OCI-LY7 (cell line): ENCODE data around the gene DIP2A. TPM values are rescaled to one million over a fixed set of nuclear protein-coding genes. Genes with fewer than 3 reads are reported as not detected.

Experiments used
- BruUV-seq: library from RNA; stranded (reverse); fragments of 400-500 nt; replicated peaks from 2 replicates; lab custom pipeline; 2021; lab: Mats Ljungman, UMichigan
- CTCF ChIA-PET: fragments of 300-600 bp; sonication (Branson Sonifier 250); formaldehyde crosslinking; loops from one replicate; lab custom pipeline; 2022; ENCODE audit warnings: antibody characterized with exemption; ENCODE audit not compliant: unreplicated experiment; lab: Charles Lee
- POLR2A ChIA-PET: fragments of 300-600 bp; sonication (Branson Sonifier 250); formaldehyde crosslinking; loops from one replicate; lab custom pipeline; 2022; ENCODE audit warnings: antibody characterized with exemption; lab: Charles Lee
- DNase-seq: peaks from one replicate; pipeline ENCODE4 v3.0.0-alpha.2; 2015; ENCODE audit warnings: low spot score
- H2AFZ ChIP-seq: fragments of 200-600 bp; sonication (generic), shearing (Covaris generic); 2 replicates; pipeline ENCODE4 v1.6.1; 2014; ENCODE audit warnings: mild to moderate bottlenecking, antibody characterized with exemption, low read length, moderate library complexity
- H3K27ac ChIP-seq: fragments of 200-600 bp; sonication (generic); 2 replicates; pipeline ENCODE4 v1.5.1; 2014; ENCODE audit warnings: mixed run types, low read depth, mild to moderate bottlenecking, moderate library complexity, low read length, inconsistent platforms; ENCODE audit not compliant: poor library complexity, severe bottlenecking
- H3K36me3 ChIP-seq: fragments of 200-600 bp; sonication (generic); 2 replicates; pipeline ENCODE4 v1.6.1; 2014; ENCODE audit warnings: mild to moderate bottlenecking, antibody characterized with exemption, low read length, moderate library complexity, mixed read lengths; ENCODE audit not compliant: insufficient read depth
- H3K4me1 ChIP-seq: fragments of 200-600 bp; sonication (generic); 2 replicates; pipeline ENCODE4 v1.5.1; 2014; ENCODE audit warnings: mild to moderate bottlenecking, low read length; ENCODE audit not compliant: insufficient read depth, poor library complexity, severe bottlenecking
- H3K4me2 ChIP-seq: fragments of 200-600 bp; sonication (generic); 2 replicates; pipeline ENCODE4 v1.6.1; 2014; ENCODE audit warnings: mild to moderate bottlenecking, low read length
- H3K4me3 ChIP-seq: fragments of 200-600 bp; sonication (generic); 2 replicates; pipeline ENCODE4 v1.5.1; 2014; ENCODE audit warnings: mild to moderate bottlenecking, low read depth, low read length; ENCODE audit not compliant: poor library complexity, severe bottlenecking
- H3K79me2 ChIP-seq: fragments of 200-600 bp; sonication (generic); 2 replicates; pipeline ENCODE4 v1.6.1; 2016; ENCODE audit warnings: low read depth, mild to moderate bottlenecking, low read length, moderate library complexity, mixed read lengths; ENCODE audit not compliant: insufficient read depth
- H3K9me2 ChIP-seq: fragments of 200-600 bp; sonication (generic); 2 replicates; pipeline ENCODE4 v1.6.1; 2016; ENCODE audit warnings: mild to moderate bottlenecking, low read length, mixed read lengths; ENCODE audit not compliant: insufficient read depth
- H3K9me3 ChIP-seq: fragments of 200-600 bp; sonication (generic); 2 replicates; pipeline ENCODE4 v1.6.1; 2014; ENCODE audit warnings: mild to moderate bottlenecking, mixed run types, low read length, mixed read lengths
- H4K20me1 ChIP-seq: fragments of 200-600 bp; sonication (generic); 2 replicates; pipeline ENCODE4 v1.6.1; 2014; ENCODE audit warnings: mild to moderate bottlenecking, antibody characterized with exemption, low read length, moderate library complexity, mixed read lengths; ENCODE audit not compliant: insufficient read depth
- CTCF ChIP-seq: fragments of 200-600 bp; sonication (generic); conservative IDR thresholded peaks from 2 replicates; pipeline ENCODE4 v1.5.1; 2014; ENCODE audit warnings: mild to moderate bottlenecking, antibody characterized with exemption, low read length, moderate library complexity, mixed read lengths
- EZH2phosphoT487 ChIP-seq: fragments of 200-600 bp; sonication (generic); IDR thresholded peaks from 2 replicates; pipeline ENCODE4 v1.6.1; 2018; ENCODE audit warnings: low read depth, borderline replicate concordance, mild to moderate bottlenecking, mixed run types, antibody characterized with exemption, low read length, moderate library complexity, mixed read lengths
- intact Hi-C: fragments of 100-400 bp; cut with micrococcal nuclease; formaldehyde crosslinking; loops from one replicate; pipeline ENCODE4 v1.10.0; 2022; ENCODE audit not compliant: unreplicated experiment
- total RNA-seq, 2 experiments: library from RNA; depleted of rRNA in 1 of 2; stranded (reverse); fragments of >200 nt in 1 of 2; shearing (Covaris generic) in 1 of 2; gene quantifications; 2 replicates each; pipeline ENCODE4 v1.2.3, GENCODE V29; 2014 to 2022

DIP2A gene
- total RNA-seq, 2 experiments from 2014 or later = 27.9 to 44.7 TPM

- Histone ChIP-seq H3K4me2 (no peak overlapping the region), H3K27ac (no peak overlapping the region), H3K4me1 (peaks cover 5% of the 10 kb centered on the region), H3K36me3 (peaks cover 71% of the 10 kb centered on the region), H3K9me2 (no peaks in the 10 kb centered on the region), H4K20me1 (no peaks in the 10 kb centered on the region), H3K79me2 (no peaks in the 10 kb centered on the region), H3K4me3 (no peak overlapping the region), H2AFZ (no peak overlapping the region), H3K9me3 (no peaks in the 10 kb centered on the region)
- ChIA-PET POLR2A (no interaction called here), CTCF (no interaction called here)
- no peak for DNase-seq
- no peak for TF ChIP-seq EZH2phosphoT487
- no peak for TF ChIP-seq CTCF
- no TSS peak for BruUV-seq
- intact Hi-C loops = no loop called here
Observed at GRCh38 chr21:46420241-46421190, 38.2 kb upstream of the DIP2A start.

GRCh38 chr21:46421191-46421750 lies 37.4 kb upstream of the DIP2A start:
- Histone ChIP-seq H3K4me3 (no peak overlapping the region), H2AFZ (no peak overlapping the region), H4K20me1 (no peaks in the 10 kb centered on the region), H3K27ac (no peak overlapping the region), H3K4me1 (peaks cover 5% of the 10 kb centered on the region), H3K36me3 (peaks cover 63% of the 10 kb centered on the region), H3K9me3 (no peaks in the 10 kb centered on the region), H3K9me2 (no peaks in the 10 kb centered on the region), H3K4me2 (no peak overlapping the region), H3K79me2 (no peaks in the 10 kb centered on the region)
- intact Hi-C loops = no loop called here
- TF ChIP-seq CTCF (no peak), EZH2phosphoT487 (no peak)
- ChIA-PET POLR2A (interaction anchor here (0.6 kb wide), 1 partner anchor 33 kb away, joined by 3 read pairs; no protein-coding TSS in a partner anchor), CTCF (no interaction called here)
- BruUV-seq = no TSS peak
- DNase-seq = no peak
